NOMO-1 treated with DMSO at 0.1 percent for 48 hours (cell line): ENCODE measurements around the gene CACNA1D.
"Not testable (repeated sequence)": the region's sequence is repeated elsewhere in the genome, so short reads cannot be mapped to it uniquely, and the experiment has no call there.

Experiments used
- DNase-seq: peaks from one replicate; lab custom pipeline; 2025; ENCODE audit not compliant: unreplicated experiment; lab: John Stamatoyannopoulos, UW

CACNA1D gene

GRCh38 chr3:53571264-53571663, 76.9 kb downstream of the CACNA1D start:
- DNase-seq: no peak

DNA sequence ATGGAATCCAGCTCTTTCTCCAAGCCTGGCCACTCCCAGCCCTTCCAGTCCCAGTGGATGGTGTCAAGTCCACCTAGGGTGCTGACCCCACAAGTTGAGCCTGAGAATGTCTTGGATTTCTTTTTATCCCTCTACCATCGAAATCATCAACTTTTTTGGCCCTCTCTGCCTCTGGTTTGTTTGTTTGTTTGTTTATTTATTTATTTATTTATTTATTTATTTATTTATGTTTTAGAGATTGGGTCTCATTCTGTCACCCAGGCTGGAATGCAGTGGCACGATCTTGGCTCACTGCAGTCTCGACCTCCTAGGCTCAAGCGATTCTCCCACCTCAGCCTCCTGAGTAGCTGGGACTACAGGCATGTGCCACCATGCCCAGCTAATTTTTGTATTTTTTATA, 77.8 kb downstream of the CACNA1D start:
- not testable (repeated sequence) for DNase-seq

GRCh38 chr3:53577506-53577905, 83.1 kb downstream of the CACNA1D start:
- no peak for DNase-seq

GRCh38 chr3:53579636-53580035, 85.2 kb downstream of the CACNA1D start:
- no peak for DNase-seq

GRCh38 chr3:53581671-53582070, 87.3 kb downstream of the CACNA1D start:
- DNase-seq: no peak

DNA sequence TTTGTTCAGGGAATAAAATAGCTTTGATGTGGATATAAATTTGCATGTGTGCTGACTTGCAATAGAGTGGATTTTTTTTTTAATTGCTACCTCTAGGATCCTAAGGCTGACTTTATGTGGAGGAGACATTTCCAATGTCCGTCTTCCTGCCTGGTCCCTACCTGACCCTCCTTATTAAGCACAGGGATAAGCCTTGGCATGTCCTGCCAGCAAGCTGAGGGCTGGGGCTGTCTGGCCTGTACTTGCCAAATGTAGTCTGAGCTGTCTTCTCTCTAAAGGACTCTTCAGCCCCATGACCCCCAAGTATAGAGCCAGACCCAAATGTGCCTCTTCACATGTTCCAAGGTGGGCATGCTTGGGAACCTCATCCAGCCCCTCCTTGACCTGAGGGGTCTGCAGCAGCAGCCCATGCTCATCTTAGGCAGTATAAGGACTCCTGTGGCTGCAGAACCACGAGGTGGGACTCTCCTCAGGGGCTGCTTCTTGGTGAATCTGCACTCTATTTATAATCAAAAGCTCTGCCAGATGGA, 88.8 kb downstream of the CACNA1D start:
- DNase-seq: no peak

DNA sequence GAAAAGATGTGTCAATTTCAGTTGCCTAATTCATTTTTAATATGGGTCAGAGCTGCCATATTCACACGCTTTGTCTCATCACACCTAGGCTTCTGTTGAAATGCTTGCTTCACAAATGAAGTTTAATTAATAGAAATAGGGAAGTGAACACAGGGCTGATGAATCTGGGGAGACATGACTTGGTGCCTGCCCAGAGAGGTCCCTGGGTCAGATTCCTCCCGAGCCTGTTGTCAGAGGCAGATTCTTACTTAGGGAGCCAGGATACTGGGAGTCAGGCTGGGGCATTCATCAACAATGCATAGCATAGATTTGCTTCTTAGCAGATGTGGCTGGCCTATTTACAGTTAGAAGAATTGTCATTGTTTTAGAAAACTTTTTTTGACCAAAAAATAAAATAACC, 90.6 kb downstream of the CACNA1D start:
- DNase-seq: no peak

DNA sequence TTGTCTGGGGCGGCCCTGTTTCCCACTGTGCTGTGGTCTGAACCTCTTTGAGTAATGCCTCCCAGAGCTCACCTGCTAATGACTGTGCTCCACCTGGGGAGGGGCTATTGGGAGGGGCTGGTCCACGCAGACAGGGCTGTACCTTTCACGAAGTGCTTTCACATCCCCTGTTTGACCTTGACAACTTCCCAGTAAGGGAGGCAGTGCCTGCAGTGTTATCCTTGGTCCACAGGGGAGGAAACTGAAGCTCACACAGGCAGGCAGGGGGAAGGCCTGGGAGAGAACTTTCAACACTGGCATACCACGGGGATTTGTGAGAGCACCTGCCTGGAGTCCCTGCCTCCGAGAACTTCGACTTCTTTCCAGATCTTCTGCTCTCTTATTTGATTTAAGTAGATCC, 91.2 kb downstream of the CACNA1D start:
- no peak for DNase-seq

- no peak for DNase-seq
These were observed 93.7 kb downstream of the CACNA1D start for GRCh38 chr3:53588122-53588521.

DNA sequence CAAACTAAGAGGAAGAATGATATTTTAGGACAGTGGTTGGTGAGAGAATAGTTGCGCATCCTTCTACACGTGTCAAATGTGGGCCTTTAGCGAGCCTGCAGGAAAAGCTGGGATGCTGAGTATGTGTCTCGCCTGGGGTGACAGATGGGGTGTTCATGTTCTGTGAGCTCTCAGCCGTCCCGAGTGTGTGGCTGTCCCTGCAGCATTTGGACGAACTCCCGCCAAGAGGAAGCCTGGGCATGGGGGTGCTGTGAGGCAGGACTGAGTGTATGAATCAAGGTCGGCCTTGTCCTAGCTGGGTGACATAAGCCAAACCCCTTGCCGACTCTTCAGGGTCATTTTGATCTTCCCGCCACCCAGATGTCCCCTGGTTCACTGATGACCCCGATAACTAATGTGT, 94.8 kb downstream of the CACNA1D start:
- no peak for DNase-seq

- no peak for DNase-seq
These were observed 95.4 kb downstream of the CACNA1D start for GRCh38 chr3:53589806-53590205.

DNA sequence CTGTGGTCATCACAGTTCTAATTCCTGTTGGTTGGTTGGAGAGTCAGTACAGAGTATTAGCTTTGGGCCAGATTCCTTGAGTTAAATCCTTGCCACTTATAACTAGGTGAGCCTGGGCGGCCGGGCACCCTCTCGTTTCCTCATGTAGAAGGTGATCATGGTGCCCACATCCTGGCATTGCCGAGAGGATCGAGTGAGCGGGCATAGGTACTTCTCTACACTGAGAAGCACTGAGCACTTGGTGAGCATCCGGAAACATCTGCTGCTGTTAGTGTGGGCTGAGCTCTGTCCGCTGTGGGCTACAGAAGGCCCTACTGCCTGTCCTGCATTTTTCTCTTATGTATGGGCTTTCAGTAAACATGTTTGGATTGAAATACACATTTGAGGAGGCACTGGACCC, 96.2 kb downstream of the CACNA1D start:
- no peak for DNase-seq

DNA sequence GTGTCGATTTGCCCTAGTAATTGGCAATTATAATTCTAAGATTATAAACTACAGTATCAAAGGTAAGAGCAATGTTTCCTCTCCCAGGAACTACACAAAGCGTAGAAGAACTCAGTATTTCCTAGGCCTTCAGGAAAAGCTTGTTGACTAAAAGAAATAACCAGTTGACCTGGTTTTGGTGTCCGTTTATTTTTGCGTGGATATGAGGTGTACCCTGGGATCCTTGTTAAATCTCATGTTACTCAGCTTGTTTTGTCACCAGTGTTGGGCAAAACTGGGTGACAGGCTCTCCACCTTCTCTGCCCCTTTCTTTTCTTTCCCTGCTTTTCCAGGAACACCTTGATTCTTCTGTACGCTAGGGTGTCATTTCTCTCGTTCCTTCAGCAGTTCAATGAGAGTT, 97.2 kb downstream of the CACNA1D start:
- DNase-seq: no peak

- no peak for DNase-seq
These were observed 98.5 kb downstream of the CACNA1D start for GRCh38 chr3:53592862-53593261.

DNA sequence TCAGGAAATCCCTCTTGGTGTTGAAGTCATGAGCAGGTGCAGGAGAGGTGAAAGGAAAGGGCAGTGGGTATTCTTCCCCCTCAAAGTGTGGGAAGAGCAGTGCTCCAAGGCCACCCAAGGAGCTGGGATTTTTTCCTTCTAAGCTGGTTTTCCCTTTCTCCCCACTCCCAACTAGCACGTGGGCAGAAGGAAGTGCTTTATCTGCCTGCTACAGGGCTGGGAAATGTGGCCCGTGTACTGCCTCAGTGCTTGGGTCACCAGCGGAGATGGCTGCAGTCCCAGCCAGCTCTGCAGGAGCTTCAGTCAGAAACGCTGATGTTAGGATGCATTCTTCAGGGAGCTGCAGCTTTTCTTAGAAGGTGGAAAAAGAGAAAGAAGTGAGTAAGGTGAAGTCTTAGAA, 99.2 kb downstream of the CACNA1D start:
- no peak for DNase-seq

- DNase-seq: no peak
These were observed 99.9 kb downstream of the CACNA1D start for GRCh38 chr3:53594276-53594675.

- DNase-seq: no peak
These were observed 101.2 kb downstream of the CACNA1D start for GRCh38 chr3:53595660-53596059.

DNA sequence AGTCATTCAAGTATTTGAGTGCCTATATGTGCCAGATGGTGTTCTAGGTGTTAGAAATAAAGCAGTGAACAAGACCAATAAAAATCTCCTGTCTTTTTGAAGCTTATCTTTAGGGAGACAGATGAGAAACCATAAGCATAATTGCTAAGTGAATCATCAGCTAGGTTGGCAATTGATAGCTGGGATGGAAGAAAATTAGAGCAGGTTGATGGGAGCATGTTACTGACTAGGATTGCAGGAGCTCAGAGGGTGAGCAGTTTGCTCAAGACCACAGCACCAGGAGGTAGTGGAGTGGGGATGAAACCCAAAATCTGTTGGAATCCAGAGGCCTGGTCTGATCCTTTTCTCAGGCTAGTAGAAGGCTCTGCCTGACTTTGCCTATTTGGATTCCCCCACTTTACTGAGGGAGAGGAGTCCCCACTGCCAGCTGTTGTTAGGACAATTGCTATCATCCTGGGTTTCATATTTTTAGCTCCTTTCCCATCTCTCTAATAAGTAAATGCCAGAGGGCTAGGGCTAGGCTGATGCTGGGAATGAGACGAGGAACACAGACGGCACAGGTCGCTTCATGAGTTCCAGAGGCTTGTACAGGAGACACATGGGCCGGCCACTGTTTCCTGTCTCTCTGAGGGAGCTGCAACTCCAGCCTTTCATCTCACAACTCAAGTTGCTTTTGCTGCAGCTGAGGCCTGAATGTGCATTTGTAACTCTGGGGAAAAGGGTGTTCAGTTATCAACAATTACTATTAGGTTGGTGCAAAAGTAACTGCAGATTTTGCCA, 102.9 kb downstream of the CACNA1D start:
- no peak for DNase-seq

GRCh38 chr3:53599771-53600170, 105.4 kb downstream of the CACNA1D start:
- DNase-seq: no peak

DNA sequence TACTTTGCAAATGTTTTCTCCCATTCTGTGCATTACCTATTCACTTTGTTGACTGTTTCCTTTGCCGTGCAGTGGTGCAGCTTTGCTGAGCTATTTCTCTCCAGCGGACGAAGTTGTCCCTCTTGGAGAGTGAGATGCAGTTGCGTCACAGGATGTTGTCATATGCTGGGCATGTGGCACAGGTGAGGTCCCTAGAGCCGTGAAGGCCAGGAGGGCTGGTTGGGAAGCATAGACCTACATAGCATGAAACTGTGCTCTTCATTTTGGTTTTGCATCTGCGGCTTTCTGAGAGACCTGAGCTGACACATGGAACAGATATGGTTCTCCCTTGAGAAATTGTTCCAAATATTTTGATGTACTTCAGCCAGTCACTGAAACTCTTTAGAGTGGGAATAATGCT, 108.5 kb downstream of the CACNA1D start:
- DNase-seq: no peak

DNA sequence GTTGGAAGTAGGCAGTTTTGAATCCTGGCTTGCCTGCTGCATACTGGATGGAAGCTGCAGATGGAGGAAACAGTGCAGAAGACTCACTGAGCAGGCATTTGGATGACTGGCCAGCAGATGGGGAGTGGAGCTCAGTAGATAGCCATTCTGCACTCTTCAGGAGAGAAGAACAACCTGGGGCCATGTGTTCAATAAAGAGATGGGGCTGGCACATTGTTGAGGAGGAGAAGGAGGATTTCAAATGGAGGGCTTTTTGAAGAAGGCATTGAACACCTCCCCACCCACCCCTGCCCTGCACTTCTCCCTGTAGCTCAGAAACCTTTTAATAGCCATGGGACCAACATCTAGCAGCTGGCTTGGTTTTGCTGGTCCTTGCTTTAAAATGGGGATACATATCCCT, 109.8 kb downstream of the CACNA1D start:
- no peak for DNase-seq

DNA sequence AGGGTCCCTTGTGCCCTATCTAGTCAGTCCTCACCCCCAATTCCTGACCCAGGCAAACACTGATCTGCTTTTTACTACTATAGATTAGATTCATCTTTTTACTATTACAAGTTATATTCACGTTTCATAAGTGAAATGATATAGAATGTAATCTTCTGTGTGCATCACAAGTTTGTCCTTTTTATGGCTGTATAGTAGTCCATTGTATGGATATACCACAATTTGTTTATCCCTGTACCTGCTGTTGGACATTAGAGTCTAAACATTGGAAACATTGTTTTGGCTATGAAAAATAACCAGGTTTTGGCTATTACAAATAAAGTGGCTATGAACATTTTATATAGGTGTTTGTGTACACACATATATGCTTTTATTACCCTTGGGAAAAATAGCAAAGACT, 112.4 kb downstream of the CACNA1D start:
- no peak for DNase-seq

DNA sequence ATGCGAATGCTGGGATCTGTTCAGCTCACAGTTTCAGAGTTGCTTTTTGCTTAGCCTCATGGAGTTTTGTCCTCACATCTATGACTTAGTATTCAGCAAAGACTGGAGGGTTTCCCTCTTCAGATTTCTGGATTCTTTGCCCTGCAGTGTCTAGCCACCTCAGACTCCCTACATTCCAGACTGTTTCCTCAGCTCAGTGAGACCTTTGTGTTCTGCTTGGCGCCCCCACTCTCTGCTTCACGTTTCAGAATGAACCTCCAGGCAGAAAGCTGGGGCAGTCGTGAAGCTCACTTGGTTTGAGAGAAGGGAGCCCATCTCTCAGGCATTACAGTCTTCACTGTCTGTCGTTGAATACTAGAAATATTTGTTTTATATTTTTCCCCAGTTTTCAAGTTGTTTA, 118.1 kb downstream of the CACNA1D start:
- no peak for DNase-seq
